ENCODE results near the gene MTA3.

The MTA3 gene

DNA sequence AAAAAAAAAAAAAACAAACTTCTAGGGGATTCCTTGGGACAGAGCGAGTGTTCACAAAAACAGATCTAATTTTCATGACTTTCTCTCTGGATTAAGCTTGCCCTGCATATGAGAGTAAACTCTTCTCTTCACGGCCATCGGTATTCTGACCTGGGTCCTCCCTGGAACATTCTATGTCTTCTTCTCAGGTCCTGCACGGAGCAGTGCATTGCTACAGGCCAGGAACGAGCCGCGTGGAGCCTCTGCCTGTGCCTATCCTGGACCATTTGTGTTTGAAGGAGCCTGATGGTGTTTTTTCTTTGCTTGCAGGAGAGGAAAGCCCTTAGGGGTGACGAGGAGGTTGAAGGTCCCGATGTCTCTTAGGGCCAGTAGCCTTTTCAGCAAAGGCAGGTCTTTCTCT, 197.3 kb downstream of the MTA3 start:
- DNase-seq: no peak

DNA sequence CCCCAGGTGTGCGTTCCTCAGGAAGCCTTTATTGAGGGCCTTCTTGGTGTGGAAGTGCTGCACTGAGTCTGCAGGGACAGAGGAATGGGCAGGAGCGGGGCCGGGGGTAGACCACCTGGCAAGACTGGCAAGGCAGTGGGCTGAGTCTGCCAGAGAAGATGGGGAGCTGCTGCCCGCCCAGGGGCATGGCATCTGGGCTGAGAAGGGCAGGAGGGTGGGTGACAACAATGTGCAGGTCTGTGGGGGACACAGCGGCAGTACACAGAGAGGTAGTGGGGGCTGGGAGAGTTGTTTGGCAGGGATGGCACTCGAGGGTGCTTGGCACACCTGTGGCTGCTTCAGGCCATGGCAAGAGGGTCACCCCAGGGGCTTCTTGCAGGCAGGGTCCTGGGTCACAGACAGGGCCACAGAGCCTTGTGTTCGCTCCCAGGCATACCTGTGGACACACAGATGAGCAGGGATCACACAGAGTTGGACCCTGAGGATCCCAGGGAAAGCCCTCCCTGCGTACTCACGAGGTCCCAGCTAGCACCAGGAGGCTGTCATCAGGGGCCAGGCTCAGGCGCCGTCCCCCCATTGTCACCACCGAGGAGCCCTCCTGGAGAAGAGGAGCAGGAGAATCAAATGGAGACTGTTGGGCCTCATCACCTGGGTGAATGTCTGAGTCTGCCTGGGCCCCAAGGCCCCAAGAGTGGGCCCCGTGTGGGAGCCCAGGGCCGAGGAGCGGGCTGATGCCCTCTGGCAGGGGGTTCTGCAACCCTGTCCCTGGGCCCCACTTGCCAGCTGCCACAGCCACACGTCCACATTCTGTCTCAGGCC, 198.9 kb downstream of the MTA3 start:
- DNase-seq: no peak

DNA sequence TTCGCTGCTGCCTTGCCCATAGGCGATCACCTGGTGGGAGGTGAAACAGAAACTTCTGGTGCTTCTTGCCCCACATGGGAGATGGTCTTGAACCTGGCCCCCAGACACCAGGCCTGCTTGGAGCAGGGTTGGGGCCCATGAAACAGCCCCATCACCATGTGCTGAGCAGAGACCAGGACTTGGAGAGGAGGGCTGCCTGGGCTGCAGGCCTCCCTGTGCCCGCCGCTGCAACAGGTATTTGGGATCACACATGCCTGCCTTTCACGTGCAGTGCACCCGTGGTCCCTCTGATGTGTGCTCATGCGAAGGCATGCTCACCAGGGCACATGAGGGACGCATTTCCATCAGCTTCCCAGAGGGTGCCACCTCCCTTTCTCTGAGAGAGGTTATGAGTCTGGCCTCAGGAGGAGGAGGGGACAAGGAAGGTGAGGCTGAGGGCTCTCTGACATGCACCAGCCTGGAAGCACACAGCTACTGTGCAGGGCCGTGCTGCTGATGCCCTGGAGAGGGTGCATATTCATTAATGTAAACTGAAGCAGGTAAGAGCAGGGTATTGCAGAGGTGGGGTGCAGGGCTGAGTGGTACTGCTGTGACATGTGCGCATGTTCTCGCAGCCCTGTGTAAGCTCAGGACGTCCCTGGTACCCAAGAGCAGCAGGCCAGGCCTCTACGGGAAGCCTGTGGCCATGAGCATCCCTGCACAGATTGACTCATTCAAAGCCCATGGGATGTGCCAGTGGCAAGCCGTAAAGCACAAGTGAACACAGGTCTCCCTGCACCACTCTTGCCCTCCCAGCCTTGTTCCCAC, 199.7 kb downstream of the MTA3 start:
- no peak for DNase-seq

DNA sequence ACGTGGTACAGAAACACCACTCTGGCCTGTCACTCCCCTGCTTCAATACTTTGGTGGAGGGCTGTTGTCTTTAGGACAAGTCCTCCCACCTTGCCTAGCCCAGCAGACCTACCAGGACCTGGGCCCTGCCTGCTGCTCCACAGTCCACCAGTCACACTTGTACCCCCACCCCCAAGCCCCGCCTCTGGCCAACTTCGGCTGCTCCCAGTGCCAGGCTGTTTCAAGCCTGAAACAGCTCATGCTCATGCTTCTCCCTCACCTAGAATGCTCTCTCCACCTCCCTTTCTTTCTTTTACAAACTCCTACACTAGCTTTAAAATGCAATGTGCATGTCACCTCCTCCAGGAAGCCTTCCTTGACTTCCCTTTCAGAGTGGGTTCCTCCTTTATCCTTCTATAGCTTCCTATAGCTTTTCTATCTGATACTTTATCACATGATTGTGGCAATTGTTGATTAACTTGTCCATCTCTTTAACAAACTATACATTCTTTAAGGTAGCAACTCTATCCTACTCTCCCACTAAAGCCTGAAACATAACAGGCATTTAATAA, 200.3 kb downstream of the MTA3 start:
- DNase-seq: no peak

DNA sequence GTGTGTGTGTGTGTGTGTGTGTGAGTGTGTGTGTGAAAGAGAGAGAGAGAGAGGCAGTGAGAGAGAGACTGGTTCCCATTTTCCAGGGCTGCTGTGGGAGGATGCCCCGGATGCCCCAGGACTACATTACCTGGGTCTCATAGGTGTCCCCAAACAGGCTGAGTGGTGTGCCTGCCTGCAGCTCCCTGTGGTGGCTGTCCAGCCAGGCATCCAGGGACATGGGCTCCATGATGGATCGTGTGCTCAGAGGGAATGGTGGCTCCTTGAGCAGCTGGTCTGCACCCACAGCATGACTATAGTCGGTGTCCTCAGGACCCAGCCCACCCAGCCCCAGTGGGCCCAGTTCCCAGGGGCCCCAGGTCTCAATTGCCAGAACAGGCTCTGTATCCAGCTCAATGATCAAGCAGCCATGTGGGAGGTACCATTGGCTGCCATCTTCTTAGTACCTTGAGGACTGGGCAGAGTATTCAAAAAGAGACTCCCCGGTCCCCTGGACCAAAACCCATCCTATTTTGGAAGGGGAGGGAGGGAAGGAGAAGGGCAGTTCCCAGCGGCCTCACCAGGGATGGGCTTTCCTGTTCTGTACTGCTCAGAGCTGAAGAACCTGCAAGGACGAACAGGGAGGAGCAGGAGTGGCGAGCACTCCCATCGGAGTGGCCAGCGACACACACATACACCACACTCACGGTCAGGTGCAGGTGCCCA, 201.3 kb downstream of the MTA3 start:
- no peak for DNase-seq

DNA sequence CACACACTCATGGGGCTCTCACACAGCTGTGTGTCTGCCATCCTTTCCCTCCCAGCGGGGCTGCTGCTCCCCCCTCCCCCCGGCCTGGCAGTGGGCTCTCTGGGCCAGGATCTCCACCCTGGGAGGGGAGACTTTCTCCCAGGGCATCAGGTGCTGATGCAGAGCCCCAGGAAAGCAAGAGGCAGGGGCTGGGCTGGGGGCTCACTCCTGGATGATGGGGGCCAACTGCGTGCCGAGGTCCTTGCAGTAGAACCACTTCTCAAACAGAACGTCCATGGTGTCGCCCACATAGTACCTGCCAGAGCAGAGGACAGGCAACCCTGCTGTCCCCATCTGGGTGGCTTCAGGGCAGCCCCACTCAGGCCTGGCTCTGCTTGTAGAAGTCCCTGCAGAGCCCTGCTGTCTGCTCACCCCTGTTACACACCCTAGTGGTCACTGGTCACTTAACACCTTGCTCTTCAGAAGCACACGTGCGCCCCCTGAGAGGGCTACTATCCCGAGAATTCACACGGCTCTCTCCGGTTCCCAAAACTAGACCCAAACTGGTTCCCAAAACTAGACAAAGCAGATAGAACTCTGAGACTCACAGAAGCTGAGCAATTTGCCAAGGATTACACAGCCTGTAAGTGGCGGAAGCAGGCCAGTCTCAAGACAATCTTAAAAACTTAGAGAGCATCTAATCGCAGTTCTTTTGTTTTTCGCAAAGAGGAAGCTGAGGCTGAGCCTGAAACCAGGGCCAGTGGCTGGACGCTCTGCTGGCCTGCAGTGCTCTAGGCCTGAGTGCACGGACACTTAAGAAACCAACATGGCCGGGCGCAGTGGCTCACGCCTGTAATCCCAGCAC, 202.1 kb downstream of the MTA3 start:
- no peak for DNase-seq

DNA sequence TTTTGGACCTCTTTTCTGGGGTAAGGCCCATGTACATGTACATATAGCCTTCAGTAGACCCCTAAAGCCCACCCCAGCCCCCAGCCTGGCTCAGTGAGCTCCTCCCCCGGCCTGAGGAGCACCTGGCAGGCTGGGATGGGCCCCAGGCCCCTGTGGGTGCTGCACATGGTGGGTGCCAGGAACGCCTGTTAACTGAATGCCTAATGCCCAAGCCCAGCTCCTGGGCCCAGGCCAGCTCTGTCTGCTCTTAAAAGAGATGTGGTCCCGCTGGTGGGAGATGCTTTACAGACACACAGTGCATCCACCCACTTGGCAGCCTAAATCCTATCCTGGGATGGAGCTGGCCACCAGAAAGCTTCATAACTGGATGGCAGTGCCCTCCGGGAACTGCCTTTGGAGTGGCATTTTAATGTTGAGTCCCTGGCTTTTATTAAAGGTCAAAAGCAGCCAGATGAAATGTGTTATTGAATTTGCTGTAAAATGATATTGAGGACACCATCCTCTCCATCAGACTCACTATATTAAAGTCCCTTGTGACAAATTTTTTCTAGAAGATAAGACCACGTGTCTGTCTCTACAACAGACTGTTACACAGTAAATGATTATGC, 203.2 kb downstream of the MTA3 start:
- no peak for DNase-seq

DNA sequence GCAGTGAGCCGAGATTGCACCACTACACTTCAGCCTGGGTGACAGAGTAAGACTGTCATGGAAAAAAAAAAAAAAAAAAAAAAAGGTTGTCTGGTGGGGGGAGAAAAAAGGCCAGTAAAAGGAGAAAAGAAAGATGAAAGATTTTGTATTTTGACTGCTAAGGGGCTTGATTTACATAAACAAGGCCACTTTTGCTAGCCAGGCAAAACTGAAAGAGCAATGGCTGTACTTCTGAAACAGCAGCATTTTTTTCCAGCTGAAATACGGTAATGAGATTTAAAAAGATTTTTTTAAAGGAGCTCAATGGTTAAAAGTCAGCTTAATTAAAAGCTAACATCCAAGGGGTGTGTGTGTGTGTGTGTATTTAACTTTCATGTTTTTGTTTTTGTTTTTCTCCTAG, 206.8 kb downstream of the MTA3 start:
- DNase-seq: no peak

DNA sequence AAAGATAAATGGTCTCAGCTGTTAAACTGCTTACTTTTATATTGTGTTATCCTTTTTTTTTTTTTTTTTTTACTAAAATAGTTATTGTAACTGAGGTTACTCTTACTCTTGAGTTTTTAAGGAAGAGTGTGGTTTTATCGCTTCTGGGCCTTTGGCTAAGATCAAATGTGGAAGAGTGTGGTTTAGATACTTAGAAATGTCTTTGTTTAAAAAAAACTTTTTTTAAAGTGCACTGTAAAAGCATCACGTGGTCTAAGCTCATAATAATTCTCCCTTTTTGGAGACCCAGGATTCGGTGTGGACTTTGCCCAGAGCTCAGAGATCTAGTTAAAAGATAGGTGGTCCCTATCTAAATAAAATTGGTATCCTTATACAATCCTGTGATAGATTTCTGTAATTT, 207.4 kb downstream of the MTA3 start:
- no peak for DNase-seq

DNA sequence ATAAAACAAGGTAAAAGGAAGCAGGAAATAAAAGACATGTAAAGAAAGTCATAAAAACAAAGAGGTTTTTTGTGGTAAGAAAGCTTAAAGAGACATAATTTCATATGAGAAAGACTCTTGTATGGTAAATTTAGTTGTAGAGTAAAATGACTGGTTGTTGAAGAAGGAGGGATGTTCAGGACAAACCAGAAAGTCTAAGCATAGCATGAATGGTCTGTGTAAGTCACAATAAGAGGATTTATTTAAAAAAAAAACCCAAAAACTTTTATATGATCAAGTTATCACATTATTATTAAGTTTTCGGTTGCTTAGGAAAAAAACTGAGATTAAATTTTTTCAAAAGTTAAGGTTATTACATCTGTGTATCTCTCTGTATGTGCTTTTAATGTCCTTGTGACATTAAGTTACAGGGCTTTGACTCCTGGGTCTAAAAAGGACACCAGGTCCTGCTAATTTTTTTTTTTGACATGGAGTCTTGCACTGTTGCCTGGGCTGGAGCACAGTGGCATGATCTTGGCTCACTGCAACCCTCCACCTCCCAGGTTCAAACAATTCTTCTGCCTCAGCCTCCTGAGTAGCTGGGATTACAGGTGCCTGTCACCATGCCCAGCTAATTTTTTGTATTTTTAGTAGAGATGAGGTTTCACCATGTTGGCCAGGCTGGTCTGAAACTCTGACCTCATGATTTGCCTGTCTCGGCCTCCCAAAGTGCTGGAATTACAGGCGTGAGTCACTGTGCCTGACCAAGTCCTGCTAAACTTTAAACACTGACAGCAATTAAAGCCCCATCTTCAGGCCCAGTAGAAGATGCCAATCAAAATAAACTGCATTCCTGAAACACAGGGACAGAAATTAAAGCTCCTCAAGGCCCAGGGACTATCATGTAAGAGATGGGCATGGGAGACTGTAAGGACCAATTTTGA, 209.7 kb downstream of the MTA3 start:
- DNase-seq: no peak

DNA sequence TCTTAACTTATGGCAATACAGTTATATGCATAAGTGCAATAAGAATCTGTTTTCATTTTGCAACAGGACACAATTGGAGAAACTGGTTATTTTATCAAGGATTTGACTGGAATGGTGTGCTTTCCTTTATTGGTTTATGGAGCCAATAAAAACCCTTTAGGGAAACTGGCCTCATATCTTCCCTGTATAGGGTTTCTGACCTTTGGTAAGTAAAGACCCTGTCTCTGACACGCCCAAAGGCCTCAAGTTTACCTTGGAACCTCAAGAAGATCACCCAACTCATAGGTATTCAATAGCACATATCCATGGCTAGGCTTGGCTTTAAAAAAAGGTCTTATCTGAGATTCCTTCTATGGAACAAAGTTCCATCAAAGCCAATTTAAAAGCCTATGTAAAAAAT, 212.7 kb downstream of the MTA3 start:
- no peak for DNase-seq

DNA sequence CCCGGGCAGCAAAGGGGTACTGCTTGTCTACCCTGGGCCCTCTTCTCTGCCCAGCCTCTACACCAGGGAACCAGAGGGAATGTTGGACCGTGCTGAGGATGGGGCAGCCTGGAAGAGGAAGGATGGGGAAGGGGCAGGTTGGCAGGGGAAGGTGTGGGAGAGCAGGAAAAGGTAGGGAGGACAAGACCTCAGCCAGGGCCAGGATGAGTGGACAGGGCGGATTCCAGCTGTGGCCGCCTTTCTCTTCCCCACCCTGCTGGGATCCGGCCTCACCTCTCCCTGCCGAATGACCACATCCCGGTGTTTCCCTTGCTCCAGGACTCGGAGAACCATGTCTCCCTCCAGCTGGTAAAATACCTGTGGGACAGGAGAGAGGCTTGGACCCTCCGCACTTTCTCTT, 215.1 kb downstream of the MTA3 start:
- DNase-seq: no peak

DNA sequence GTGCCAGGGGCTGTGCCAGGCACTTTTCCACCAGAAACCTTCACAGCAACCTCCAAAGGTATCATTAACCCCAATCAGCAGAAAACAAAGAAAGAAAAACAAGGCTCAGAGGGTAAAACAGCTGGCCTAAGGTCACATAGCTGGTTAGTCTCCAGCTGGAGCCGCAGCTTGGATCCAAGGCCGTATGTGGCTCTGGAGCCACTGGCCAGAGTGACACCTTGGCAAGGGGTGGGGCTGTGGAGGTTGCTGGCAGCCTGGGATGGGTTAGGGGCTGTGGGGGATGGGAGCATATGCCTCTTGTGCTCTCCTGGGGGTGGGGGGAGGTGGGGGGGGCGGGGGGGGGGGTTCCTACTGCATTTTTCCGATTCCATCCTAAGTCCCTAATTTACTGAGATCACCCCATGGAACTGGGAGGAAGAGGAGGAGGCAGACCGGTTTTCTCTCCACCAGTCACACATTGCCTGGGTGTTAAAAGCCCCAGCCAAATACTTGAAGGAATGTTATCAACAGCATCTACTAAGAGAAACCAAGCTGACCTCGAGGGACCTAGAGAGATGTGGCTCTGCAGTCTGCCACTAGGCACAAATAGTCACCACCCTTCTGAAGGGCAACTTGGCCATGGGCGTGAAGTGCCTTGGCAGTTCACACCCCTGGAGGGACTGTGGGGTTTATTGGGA, 215.9 kb downstream of the MTA3 start:
- no peak for DNase-seq

DNA sequence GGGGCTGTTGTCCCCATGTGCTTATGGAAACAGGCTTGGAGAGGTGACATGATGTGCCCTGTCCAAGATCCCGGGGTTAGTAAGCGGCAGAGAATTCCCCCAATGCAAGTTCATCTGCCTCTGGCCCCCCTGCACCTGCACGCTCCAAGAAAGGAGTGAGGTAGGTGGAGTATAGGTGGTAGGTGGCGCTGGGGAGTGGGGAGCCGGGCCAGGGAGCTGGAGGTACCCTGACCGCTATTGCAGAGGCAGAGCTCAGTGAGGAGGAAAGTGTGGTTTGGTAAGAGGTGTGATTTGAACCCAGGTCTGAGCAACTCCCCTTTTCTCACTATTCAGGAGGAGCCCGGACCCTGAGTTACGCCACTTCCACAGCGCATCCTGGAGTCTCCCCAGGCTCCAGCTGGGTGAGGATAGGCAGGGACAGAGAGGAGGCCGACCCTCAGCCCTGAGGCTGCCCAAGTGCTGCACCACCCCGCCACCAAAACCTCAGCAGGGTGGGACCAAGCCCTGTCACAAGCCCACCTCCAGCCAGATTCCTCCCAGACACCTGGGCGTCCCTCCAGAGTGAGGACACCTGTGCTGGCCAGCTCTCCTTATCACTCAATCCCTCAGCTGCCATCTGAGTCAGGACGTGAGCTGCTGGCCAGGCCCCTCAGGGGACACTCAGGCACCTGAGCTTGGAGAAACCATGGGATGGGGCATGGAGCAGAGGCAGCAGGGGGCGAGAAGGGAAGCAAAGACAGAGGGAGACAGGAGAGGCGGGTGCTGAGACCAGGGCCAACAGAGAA, 218.3 kb downstream of the MTA3 start:
- no peak for DNase-seq

DNA sequence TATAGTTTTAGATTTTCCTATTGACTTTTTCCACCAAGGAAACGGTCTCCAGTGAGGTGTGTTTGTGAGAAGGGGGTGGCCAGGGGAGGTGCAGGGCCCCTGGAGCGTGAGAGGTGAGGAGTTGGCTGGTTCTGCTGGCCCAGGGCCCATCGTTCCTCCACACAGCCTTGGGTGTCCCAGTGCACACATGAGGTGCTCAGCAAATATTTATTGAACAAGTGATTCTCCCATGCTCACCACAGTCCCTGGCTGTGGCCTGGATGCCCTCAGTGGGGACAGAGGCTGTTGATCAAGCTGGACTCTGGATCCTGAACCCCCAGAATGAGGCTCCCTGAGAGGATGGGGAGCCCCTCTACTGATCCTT, 219.0 kb downstream of the MTA3 start:
- DNase-seq: no peak

DNA sequence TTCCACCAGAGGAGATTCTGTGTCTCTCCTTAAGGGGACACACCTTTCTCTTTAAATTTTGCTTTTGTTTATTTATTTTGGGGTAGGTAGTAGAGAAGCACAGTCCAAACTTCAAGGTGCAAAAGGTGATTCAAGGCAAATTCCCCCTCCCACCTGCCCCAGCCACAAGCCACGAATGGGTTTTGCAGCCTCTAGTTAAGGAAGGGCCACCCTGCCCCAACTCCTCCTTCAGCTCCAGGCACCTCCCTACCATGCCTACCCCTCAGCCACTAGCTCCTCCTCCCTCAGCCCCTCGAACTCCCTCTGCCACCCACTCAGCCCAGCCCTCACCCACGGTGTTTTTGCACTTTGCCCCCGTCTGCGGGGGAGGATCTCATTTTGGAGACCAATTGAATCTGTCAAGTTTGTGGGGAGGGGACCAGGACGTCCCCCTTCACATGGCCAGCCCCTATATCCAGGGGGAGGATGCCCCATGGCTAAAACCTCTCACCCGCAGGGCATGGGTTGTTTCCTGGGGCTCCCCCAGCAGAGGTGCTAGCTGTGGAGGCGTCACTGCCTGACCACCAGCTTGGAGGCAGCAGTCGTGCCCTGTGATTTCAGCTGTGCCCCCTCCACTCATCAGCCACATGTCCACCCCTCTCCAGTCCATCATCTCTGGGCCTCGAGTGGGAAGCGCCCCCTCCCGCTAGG, 219.5 kb downstream of the MTA3 start:
- no peak for DNase-seq

DNA sequence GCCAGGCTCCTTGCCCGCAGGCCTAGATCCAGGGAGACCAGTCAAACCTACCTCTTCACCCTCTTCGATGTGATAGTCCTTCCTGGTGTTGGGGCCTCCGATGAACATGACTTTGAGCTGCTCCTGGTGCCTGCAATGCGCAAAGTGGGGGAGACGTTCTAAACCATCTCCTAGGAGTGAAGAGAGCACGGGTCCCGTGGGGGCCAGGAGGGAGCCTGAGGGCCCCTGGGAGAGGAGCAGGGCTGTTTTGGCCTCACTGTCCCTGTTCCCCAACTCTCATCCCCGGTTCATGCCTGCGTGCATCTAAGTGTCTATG, 220.0 kb downstream of the MTA3 start:
- DNase-seq: no peak

DNA sequence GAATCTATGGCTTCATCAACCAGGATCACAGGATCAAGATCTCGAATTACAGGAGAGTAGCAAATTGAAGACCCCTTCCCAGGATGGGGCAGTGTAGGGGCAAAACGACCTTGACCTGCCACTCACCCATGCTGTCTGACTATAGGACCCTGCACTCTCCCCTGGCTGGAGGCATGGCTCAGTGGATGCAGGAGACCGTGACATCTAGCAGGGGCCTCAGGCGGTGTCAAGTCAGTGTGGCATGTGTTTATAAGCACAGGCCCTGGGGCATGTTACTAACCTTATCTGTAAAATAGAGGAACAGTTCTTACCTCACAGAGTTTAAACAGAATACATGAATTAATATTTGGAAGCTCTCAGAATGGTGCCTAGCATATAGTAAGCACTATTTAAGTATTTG, 220.4 kb downstream of the MTA3 start:
- DNase-seq: no peak

DNA sequence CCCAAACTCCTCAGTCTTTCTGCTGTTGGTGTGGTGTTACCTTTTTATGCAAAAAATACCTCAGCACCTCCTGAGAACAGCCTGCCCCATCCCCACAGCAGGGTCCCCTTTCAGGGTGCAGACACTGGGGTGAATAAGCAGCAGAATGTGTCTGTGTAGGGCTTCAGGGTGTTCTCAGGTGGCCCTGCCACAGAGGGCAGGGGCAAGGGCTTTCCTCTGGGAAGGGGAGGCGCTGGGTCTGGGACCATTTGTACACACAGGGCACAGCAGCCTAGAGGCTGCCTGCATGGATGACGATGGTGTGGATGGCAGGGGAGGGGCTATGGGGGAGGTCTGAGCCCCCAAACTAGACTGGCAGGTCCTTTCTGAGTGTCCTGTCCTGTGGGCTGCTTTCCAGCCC, 221.3 kb downstream of the MTA3 start:
- no peak for DNase-seq

All from stimulated activated CD4-positive, alpha-beta T cell treated with anti-CD3 and anti-CD28 coated beads, Interleukin-2, amount 100 ng/mL, for 24 hours (primary cell).